ENCODE data around the gene SRRM4. TPM values are rescaled to one million over a fixed set of nuclear protein-coding genes. Genes with fewer than 3 reads are reported as not detected.

The SRRM4 gene
- total RNA-seq, 1 experiment from 2014 or later, result not detected

DNA sequence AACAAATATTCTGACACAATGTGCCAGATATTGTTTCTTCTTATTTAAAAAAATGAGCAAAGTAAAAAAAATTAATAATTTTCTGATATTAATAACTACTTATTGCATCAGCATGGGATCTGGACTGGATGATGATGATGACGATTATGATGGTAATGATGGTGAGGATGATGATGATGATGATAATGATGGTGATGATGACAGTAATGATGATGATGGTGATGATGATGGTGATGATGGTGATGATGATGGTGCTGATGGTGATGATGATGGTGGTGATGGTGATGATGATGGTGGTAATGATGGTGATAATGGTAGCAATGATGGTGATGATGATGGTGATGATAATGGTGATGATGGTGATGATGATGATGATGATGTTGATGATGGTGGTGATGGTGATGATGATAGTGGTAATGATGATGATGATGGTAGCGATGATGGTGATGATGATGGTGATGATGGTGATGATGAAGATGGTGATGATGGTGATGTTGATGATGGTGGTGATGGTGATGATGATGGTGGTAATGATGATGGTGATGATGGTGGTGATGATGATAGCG is 94.0 kb downstream of the SRRM4 start:
- DNase-seq (ENCODE audit: unreplicated experiment), result no peak
- Mint-ChIP-seq H3K27me3 (ENCODE audit: insufficient read depth, unreplicated experiment) (no peaks in the 10 kb centered on the region), H3K36me3 (ENCODE audit: insufficient read depth, unreplicated experiment) (no peaks in the 10 kb centered on the region), H3K4me1 (ENCODE audit: insufficient read depth, unreplicated experiment) (no peaks in the 10 kb centered on the region), H3K9me3 (ENCODE audit: unreplicated experiment) (peaks cover 8% of the 10 kb centered on the region), H3K27ac (ENCODE audit: low read depth, unreplicated experiment) (no peak overlapping the region), H3K4me3 (ENCODE audit: unreplicated experiment) (no peak overlapping the region)
- CTCF ChIA-PET, result no interaction called here
- intact Hi-C loops (cut with micrococcal nuclease), result no loop called here
- TF ChIP-seq, protein P1, sequence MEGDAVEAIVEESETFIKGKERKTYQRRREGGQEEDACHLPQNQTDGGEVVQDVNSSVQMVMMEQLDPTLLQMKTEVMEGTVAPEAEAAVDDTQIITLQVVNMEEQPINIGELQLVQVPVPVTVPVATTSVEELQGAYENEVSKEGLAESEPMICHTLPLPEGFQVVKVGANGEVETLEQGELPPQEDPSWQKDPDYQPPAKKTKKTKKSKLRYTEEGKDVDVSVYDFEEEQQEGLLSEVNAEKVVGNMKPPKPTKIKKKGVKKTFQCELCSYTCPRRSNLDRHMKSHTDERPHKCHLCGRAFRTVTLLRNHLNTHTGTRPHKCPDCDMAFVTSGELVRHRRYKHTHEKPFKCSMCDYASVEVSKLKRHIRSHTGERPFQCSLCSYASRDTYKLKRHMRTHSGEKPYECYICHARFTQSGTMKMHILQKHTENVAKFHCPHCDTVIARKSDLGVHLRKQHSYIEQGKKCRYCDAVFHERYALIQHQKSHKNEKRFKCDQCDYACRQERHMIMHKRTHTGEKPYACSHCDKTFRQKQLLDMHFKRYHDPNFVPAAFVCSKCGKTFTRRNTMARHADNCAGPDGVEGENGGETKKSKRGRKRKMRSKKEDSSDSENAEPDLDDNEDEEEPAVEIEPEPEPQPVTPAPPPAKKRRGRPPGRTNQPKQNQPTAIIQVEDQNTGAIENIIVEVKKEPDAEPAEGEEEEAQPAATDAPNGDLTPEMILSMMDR (IDR thresholded peaks at IDR 0.05; ENCODE audit: unreplicated experiment), result no peak
- no TSS peak for BruUV-seq (replicated peaks)
- POLR2A ChIA-PET, result no interaction called here

DNA sequence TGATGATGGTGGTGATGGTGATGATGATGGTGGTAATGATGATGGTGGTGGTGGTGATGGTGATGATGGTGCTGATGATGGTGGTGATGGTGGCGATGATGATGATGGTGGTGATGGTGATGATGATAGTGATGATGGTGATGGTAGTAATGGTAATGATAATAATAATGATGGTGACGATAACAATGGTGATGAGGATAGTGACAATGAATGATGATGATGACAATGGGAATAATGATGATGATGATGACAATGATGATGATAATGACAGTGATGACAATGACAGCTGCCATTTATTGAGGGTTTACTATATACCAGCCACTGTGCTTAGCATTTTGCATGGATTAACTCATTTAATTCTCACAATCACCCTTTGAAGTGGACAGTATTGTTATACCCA is 94.6 kb downstream of the SRRM4 start:
- Mint-ChIP-seq H3K27ac (ENCODE audit: low read depth, unreplicated experiment) (no peak overlapping the region), H3K4me1 (ENCODE audit: insufficient read depth, unreplicated experiment) (no peaks in the 10 kb centered on the region), H3K27me3 (ENCODE audit: insufficient read depth, unreplicated experiment) (no peaks in the 10 kb centered on the region), H3K4me3 (ENCODE audit: unreplicated experiment) (no peak overlapping the region), H3K9me3 (ENCODE audit: unreplicated experiment) (peaks cover 13% of the 10 kb centered on the region), H3K36me3 (ENCODE audit: insufficient read depth, unreplicated experiment) (no peaks in the 10 kb centered on the region)
- intact Hi-C loops (cut with micrococcal nuclease), result no loop called here
- TF ChIP-seq, protein P1 (IDR thresholded peaks at IDR 0.05; ENCODE audit: unreplicated experiment), result no peak
- ChIA-PET CTCF (no interaction called here), POLR2A (no interaction called here)
- no TSS peak for BruUV-seq (replicated peaks)
- no peak for DNase-seq (ENCODE audit: unreplicated experiment)

DNA sequence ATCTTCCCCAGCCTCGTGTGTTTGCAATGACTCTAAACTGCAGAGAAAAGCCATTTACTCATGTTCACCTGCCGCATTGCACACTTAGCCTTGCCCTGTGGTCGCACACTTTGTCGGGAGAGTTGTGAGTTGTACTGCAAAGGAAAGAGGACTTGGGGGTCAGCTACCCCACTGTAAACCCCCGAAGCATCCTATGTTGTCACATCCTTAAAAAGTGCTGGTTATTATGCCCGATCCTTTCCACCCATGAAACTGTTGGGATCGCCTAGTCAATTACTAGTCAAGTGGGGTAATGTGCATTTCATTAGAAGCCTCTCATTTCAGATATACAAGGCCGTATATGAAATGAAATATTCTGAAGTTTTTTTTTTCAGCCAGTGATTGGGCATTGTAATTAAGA is 98.2 kb downstream of the SRRM4 start:
- CTCF ChIA-PET, result no interaction called here

DNA sequence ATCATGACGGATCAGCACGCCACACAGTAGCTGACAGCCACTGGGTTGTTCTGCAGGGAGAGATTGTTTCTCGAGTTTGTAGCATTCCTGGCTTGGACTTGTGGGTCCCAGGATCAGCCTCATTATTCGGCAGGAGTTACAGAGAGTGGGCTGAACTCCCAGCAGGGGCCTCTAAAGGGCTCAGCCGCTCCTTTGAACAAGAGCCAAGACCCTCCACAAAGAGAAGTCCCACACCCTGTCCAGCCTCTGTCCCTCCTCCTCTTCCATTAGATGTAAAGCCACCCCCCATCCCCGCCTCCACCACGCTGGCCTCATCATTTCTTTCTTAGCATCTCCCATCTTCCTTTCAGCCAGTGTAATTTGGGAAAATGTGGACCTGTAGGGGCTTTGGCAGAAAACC is 100.7 kb downstream of the SRRM4 start:
- Mint-ChIP-seq H3K27me3 (ENCODE audit: insufficient read depth, unreplicated experiment) (no peaks in the 10 kb centered on the region), H3K4me1 (ENCODE audit: insufficient read depth, unreplicated experiment) (no peaks in the 10 kb centered on the region), H3K36me3 (ENCODE audit: insufficient read depth, unreplicated experiment) (no peaks in the 10 kb centered on the region), H3K4me3 (ENCODE audit: unreplicated experiment) (no peak overlapping the region), H3K27ac (ENCODE audit: low read depth, unreplicated experiment) (no peak overlapping the region), H3K9me3 (ENCODE audit: unreplicated experiment) (peaks cover 30% of the 10 kb centered on the region)
- intact Hi-C loops (cut with micrococcal nuclease), result no loop called here
- ChIA-PET POLR2A (no interaction called here), CTCF (no interaction called here)
- no TSS peak for BruUV-seq (replicated peaks)
- DNase-seq (ENCODE audit: unreplicated experiment), result no peak
- TF ChIP-seq, protein P1 (IDR thresholded peaks at IDR 0.05; ENCODE audit: unreplicated experiment), result no peak

More for the DNA sequence above, 98.2 kb downstream of the SRRM4 start:
- H3K27ac Mint-ChIP-seq (ENCODE audit: low read depth, unreplicated experiment), result no peak overlapping the region
- no TSS peak for BruUV-seq (replicated peaks)
- H3K4me3 Mint-ChIP-seq (ENCODE audit: unreplicated experiment), result no peak overlapping the region
- no peaks in the 10 kb centered on the region for H3K4me1 Mint-ChIP-seq (ENCODE audit: insufficient read depth, unreplicated experiment)
- TF ChIP-seq, protein P1 (IDR thresholded peaks at IDR 0.05; ENCODE audit: unreplicated experiment), result no peak
- no peak for DNase-seq (ENCODE audit: unreplicated experiment)
- H3K9me3 Mint-ChIP-seq (ENCODE audit: unreplicated experiment), result peaks cover 21% of the 10 kb centered on the region
- H3K27me3 Mint-ChIP-seq (ENCODE audit: insufficient read depth, unreplicated experiment), result no peaks in the 10 kb centered on the region
- POLR2A ChIA-PET, result no interaction called here
- no peaks in the 10 kb centered on the region for H3K36me3 Mint-ChIP-seq (ENCODE audit: insufficient read depth, unreplicated experiment)
- intact Hi-C loops (cut with micrococcal nuclease), result no loop called here
